PC-3 (cell line): ENCODE results near the gene RGS2.

Experiments used
- CTCF ChIP-seq: fragments of 300-600 bp; sonication (generic); conservative IDR thresholded peaks from 2 replicates; pipeline ENCODE4 v1.5.1; 2017; ENCODE audit warnings: antibody characterized with exemption, low read depth, mild to moderate bottlenecking, low read length
- EZH2 ChIP-seq: fragments of 300-600 bp; sonication (generic); IDR thresholded peaks from one replicate; pipeline ENCODE4 v1.6.1; 2017; ENCODE audit warnings: antibody characterized with exemption, mild to moderate bottlenecking, low read length; ENCODE audit not compliant: unreplicated experiment
- EZH2phosphoT487 ChIP-seq: fragments of 300-600 bp; sonication (generic); IDR thresholded peaks from 2 replicates; pipeline ENCODE4 v1.6.1; 2018; ENCODE audit warnings: mild to moderate bottlenecking, antibody characterized with exemption, low read length, borderline replicate concordance

- TF ChIP-seq EZH2 (no peak), CTCF (no peak), EZH2phosphoT487 (no peak)
These were observed 25.0 kb upstream of the RGS2 start for GRCh38 chr1:192783791-192784190.
